Endothelial cell of umbilical vein (primary cell): Measurements from ENCODE around the gene TMC6. TPM values are rescaled to one million over a fixed set of nuclear protein-coding genes. Genes with fewer than 3 reads are reported as not detected.

Experiments
- BruUV-seq: library from RNA; stranded (reverse); fragments of 400-500 nt; replicated peaks from 2 replicates; lab custom pipeline; 2021; lab: Mats Ljungman, UMichigan
- CTCF ChIA-PET: fragments of 300-600, 350-600 bp; sonication (Branson Sonifier 250); formaldehyde crosslinking; loops from one replicate; lab custom pipeline; 2021; ENCODE audit warnings: antibody characterized with exemption, inconsistent platforms; lab: Charles Lee
- POLR2A ChIA-PET: fragments of 300-600, 350-600 bp; sonication (Branson Sonifier 250); formaldehyde crosslinking; loops from one replicate; lab custom pipeline; 2021; ENCODE audit warnings: antibody characterized with exemption, inconsistent platforms; lab: Charles Lee
- DNase-seq: peaks from one replicate; pipeline ENCODE4 v3.0.0-alpha.2; 2011; ENCODE audit warnings: low read depth, low spot score
- FAIRE-seq: peaks from 2 replicates; lab custom pipeline; 2011; peaks lifted over from hg19 to GRCh38; lab: Jason Lieb, UNC
- H2AFZ ChIP-seq: 2 replicates; pipeline ENCODE4 v1.6.0; 2012; ENCODE audit warnings: low read depth, low read length, control low read depth, inconsistent platforms
- H3K27ac ChIP-seq: 2 replicates; pipeline ENCODE4 v1.5.1; 2011; ENCODE audit warnings: low read depth, mild to moderate bottlenecking, control low read depth, low read length, moderate library complexity; ENCODE audit not compliant: insufficient read depth
- H3K27me3 ChIP-seq, 2 experiments: 2 replicates each; pipeline versions ENCODE4 v1.6.0 to v1.6.1; 2011; ENCODE audit warnings: low read length in 2 of 2, mixed read lengths in 1 of 2; ENCODE audit not compliant: control insufficient read depth in 2 of 2, insufficient read depth in 2 of 2
- H3K36me3 ChIP-seq, 2 experiments: 2 replicates in 1 of 2; 3 replicates in 1 of 2; pipeline ENCODE4 v1.5.1; 2011; ENCODE audit warnings: low read length in 2 of 2, mild to moderate bottlenecking in 1 of 2, moderate library complexity in 1 of 2; ENCODE audit not compliant: control insufficient read depth in 2 of 2, insufficient read depth in 2 of 2; ENCODE audit errors: extremely low read depth in 1 of 2
- H3K4me1 ChIP-seq: 3 replicates; pipeline ENCODE4 v1.5.1; 2011; ENCODE audit warnings: mild to moderate bottlenecking, low read length; ENCODE audit not compliant: control insufficient read depth, insufficient read depth; ENCODE audit errors: extremely low read depth
- H3K4me2 ChIP-seq: 2 replicates; pipeline ENCODE4 v1.6.1; 2011; ENCODE audit warnings: low read length, control low read depth, mixed read lengths; ENCODE audit not compliant: insufficient read depth
- H3K4me3 ChIP-seq, 3 experiments: fragments of 200-600 bp in 1 of 3; sonication (generic), shearing (Covaris generic) in 1 of 3; replicated peaks in 1 of 3; 2 replicates each; pipeline ENCODE4 v1.5.1; 2011 to 2016; ENCODE audit warnings: control low read depth in 3 of 3, low read length in 3 of 3, mild to moderate bottlenecking in 2 of 3, inconsistent platforms in 1 of 3, low read depth in 1 of 3, moderate library complexity in 1 of 3; ENCODE audit not compliant: insufficient read depth in 1 of 3
- H3K79me2 ChIP-seq: 2 replicates; pipeline ENCODE4 v1.6.0; 2012; ENCODE audit warnings: low read length, inconsistent platforms; ENCODE audit not compliant: control insufficient read depth, insufficient read depth
- H3K9ac ChIP-seq: replicated peaks from 2 replicates; pipeline ENCODE3; 2011; ENCODE audit warnings: low read length, control low read depth; ENCODE audit not compliant: insufficient read depth; ENCODE audit errors: extremely low read depth
- H3K9me1 ChIP-seq: replicated peaks from 3 replicates; pipeline ENCODE4 v1.6.0; 2011; ENCODE audit warnings: mild to moderate bottlenecking, low read length; ENCODE audit not compliant: control insufficient read depth, insufficient read depth; ENCODE audit errors: extremely low read depth
- H3K9me3 ChIP-seq: replicated peaks from 2 replicates; pipeline ENCODE4 v1.5.1; 2012; ENCODE audit warnings: low read length, inconsistent platforms; ENCODE audit not compliant: control insufficient read depth, insufficient read depth
- H4K20me1 ChIP-seq: replicated peaks from 2 replicates; pipeline ENCODE3; 2011; ENCODE audit warnings: mild to moderate bottlenecking, low read length; ENCODE audit not compliant: control insufficient read depth, insufficient read depth; ENCODE audit errors: extremely low read depth
- EZH2 ChIP-seq: IDR thresholded peaks from 2 replicates; pipeline ENCODE4 v1.6.1; 2012; ENCODE audit warnings: borderline replicate concordance, low read depth, mild to moderate bottlenecking, moderate library complexity, low read length, inconsistent platforms; ENCODE audit not compliant: severe bottlenecking
- FOS ChIP-seq: IDR thresholded peaks from 2 replicates; pipeline ENCODE4 v1.6.1; 2011; ENCODE audit warnings: mild to moderate bottlenecking, low read length, moderate library complexity, borderline replicate concordance; ENCODE audit not compliant: insufficient read depth
- MAX ChIP-seq: IDR thresholded peaks from 2 replicates; pipeline ENCODE4 v1.6.1; 2011; ENCODE audit not compliant: insufficient read depth, insufficient read length
- MYC ChIP-seq: IDR thresholded peaks from one replicate; pipeline ENCODE4 v1.6.1; 2011; ENCODE audit warnings: mild to moderate bottlenecking, low read depth, low read length
- POLR2A ChIP-seq: IDR thresholded peaks from 2 replicates; pipeline ENCODE4 v1.6.1; 2012; ENCODE audit warnings: low read depth, mild to moderate bottlenecking, control low read depth, low read length
- dilution Hi-C: fragments of 300-500 bp; cut with MboI; formaldehyde crosslinking; loops from one replicate; pipeline ENCODE4 v1.15.0; 2019; ENCODE audit warnings: low sequenced_read_pairs; ENCODE audit not compliant: extremely low pct_ligation_motif_present
- intact Hi-C: fragments of 100-400 bp; cut with micrococcal nuclease; formaldehyde crosslinking; loops from one replicate; pipeline ENCODE4 v1.10.0; 2022
- polyA plus RNA-seq, 4 experiments: library from polyadenylated mRNA; depleted of rRNA in 3 of 4; stranded (reverse) in 3 of 4; unstranded in 1 of 4; fragments of >200 nt; gene quantifications; 2 replicates each; pipeline versions ENCODE4 v1.2.1 to v1.2.3, GENCODE V29; 2011 to 2012; ENCODE audit warnings: missing spikeins in 1 of 4
- total RNA-seq: library from RNA; stranded (reverse); gene quantifications from 2 replicates; pipeline ENCODE4 v1.2.3, GENCODE V29; 2021

TMC6 gene
- total and polyA plus RNA-seq, 2 donors (not counting 3 experiments of a cell fraction or from before 2014, with no cell fraction given): 23.2 to 72.4 TPM

- H3K36me3 ChIP-seq: peaks cover 0 to 6% of the 10 kb centered on the region in 2 experiments
- peak overlapping the region; percentile 24 to 74 (median 74) for H3K4me3 ChIP-seq
- POLR2A ChIA-PET: interaction anchor here (0.6 to 1.0 kb wide), 3 partner anchors 18 to 211 kb away, joined by 3 to 6 read pairs (median 5); partner anchors contain the start of genes AFMID, TK1 and TNRC6C
- H2AFZ ChIP-seq: peak overlapping the region; percentile 53
- no peaks in the 10 kb centered on the region for H3K9me3 ChIP-seq
- TF ChIP-seq MAX (no peak), FOS (no peak), EZH2 (no peak), POLR2A (no peak), MYC (no peak)
- H3K9ac ChIP-seq: peak overlapping the region; percentile 56
- intact Hi-C loops: loop anchor here (2.0 to 5.0 kb wide), 2 partner anchors 28 to 37 kb away; partner anchors contain the start of gene TMC8
- H3K27me3 ChIP-seq: no peaks in the 10 kb centered on the region
- peaks cover 2% of the 10 kb centered on the region for H3K4me1 ChIP-seq
- H3K27ac ChIP-seq: no peak overlapping the region
- dilution Hi-C loops: no loop called here
- no peaks in the 10 kb centered on the region for H3K9me1 ChIP-seq
- CTCF ChIA-PET: interaction anchor here (0.6 to 1.8 kb wide), 8 partner anchors 9 to 84 kb away, joined by 3 to 8 read pairs (median 4); no protein-coding TSS in a partner anchor
- no peaks in the 10 kb centered on the region for H4K20me1 ChIP-seq
- no TSS peak for BruUV-seq
- DNase-seq (peak; percentile 46), FAIRE-seq (peak; percentile 66)
- no peaks in the 10 kb centered on the region for H3K79me2 ChIP-seq
- H3K4me2 ChIP-seq: peak overlapping the region; percentile 59
Measured at GRCh38 chr17:78168903-78169793, 40.6 kb upstream of the TMC6 start.
